NCI-H1930 (cell line): ENCODE data around the gene SECISBP2.
"Not testable (repeated sequence)": the region's sequence is repeated elsewhere in the genome, so short reads cannot be mapped to it uniquely, and the experiment has no call there.

ENCODE experiments used
- DNase-seq, 2 experiments: peaks; one replicate each; lab custom pipeline; 2025; lab: John Stamatoyannopoulos, UW

Gene SECISBP2

GRCh38 chr9:89310475-89311345 is 7.6 kb upstream of the SECISBP2 start, which contains the start of gene CKS2:
CKS2 (plus strand) TSS chr9:89311195; CDS start chr9:89311293, 98 bp downstream.
- peak; percentile 99 for DNase-seq

- DNase-seq: no peak
Measured at GRCh38 chr9:89311346-89312221, 6.7 kb upstream of the SECISBP2 start.

GRCh38 chr9:89312222-89312571 is 6.1 kb upstream of the SECISBP2 start:
- DNase-seq: no peak

DNA sequence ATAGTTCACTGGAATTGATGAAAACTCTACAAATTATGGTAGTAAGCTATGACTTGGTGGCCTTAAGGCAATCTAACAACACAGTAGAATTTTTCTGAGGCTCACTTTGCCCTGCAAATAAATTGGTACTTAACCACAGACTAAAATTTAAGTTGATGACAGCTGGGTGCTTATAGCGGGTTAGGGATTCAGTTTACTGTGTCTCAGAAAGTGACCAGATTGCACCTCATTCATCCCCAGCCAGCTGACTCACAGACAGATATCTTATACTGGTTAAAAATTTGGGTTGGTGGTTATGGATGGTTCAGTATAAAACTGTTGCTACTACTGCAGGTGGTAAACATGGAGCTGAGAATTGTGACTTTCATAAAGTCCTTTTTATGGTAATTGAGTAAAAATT is 4.5 kb upstream of the SECISBP2 start:
- no peak for DNase-seq

DNA sequence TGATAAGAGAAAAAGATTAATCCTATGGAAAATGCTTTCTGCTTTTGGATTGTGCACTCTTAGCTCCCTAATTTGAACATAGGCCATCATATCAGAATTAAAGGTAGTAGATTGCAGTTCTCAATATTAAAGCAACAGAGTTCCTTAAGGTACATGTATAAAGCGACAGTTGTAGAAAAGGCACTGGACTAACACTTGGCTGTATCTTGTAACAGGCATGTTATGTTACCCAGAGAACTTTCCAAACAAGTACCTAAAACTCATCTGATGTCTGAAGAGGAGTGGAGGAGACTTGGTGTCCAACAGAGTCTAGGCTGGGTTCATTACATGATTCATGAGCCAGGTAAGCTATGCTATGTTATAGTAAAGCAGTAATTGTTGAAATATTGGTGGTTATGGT is 3.3 kb upstream of the SECISBP2 start:
- DNase-seq: no peak

DNA sequence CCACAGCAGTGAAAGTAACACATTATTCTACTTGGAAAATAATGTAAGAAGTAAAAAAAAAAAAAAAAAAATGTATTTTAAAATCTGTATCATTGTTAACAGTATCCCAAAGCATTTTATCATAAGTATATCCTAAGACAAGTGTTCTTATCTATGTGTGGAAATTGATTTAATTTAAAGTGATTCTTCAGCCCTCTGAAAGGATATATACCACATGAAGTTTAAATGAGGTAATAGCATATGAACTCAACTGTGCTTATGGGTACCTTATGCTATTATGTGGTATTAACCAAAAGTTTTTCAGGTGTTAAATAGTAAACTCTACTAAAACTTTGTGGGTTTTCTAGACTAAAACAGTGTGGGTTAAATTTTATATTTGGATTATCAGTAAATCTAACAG is 2.8 kb upstream of the SECISBP2 start:
- no peak for DNase-seq

- DNase-seq: no peak
Measured at GRCh38 chr9:89317282-89317681, 1.0 kb upstream of the SECISBP2 start.

DNA sequence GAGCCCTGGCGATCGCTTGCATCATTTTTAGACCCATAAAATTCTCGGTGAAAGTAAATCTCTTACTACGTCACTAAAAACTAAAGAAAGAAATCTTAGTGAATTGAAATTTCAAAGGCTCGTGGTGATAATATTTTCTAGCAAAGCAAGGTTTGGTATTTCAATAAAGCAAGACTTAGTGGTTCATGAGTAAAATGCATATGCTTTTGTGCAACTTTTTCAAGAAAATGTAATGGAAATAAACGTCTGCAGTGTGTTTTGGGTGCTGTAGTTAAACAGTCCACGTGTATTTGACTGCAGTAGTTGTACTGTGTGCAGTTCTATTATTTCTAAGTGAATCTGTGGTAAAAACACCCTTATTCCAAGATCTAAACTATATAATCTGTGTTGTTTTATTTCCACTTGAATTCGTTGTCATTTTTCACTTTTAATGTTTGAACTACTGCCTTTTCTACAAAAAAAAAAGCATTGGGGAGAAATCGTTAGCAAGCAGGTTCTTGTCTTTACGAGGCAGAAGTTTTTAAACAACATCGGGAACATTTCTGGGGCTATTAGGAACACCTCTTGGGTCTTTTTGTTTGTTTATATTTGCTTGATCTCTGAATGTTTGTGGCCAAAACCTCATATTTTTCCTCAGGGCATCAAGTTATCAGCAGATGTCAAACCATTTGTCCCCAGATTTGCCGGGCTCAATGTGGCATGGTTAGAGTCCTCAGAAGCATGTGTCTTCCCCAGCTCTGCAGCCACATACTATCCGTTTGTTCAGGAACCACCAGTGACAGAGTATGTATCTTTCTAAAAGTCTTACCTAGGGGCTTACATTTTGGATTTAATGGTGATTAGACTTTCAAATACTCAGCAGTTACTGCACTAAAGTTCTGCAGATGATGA is 960 bp downstream of the SECISBP2 start:
- DNase-seq: no peak

- DNase-seq: no peak
Measured at GRCh38 chr9:89323390-89323789, 5.1 kb downstream of the SECISBP2 start.

DNA sequence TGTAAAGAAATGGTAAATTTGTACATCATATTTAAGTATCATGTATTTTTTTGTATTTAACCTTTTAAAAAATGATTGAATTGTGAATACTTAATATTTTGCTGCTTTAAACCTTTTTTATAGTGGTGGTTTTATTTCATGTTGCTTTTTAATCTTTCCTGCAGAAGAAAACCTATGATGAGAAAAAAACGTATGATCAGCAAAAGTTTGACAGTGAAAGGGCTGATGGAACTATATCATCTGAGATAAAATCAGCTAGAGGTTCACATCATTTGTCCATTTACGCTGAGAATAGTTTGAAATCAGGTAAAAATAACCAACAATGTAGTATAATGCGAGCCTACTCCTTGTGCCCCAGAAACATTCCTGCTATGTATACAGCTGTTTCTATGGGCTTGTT is 7.4 kb downstream of the SECISBP2 start:
- DNase-seq: no peak

DNA sequence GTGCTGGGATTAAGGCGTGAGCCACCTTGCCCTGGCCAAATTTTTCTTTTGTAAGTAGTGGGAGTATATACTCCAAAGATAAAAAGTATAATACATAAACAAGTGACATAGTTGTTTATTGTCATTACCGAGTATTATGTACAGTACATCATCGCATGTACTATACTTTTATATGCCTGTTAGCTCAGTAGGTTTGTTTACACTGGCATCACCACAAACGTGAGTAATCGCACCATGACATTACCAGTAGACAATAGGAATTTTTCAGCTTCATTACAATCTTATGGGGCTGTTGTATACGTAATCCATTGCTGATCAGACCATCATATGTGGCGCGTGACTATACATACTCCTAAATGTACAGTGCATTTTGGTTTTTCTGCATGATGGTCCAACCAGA is 9.8 kb downstream of the SECISBP2 start:
- no peak for DNase-seq

DNA sequence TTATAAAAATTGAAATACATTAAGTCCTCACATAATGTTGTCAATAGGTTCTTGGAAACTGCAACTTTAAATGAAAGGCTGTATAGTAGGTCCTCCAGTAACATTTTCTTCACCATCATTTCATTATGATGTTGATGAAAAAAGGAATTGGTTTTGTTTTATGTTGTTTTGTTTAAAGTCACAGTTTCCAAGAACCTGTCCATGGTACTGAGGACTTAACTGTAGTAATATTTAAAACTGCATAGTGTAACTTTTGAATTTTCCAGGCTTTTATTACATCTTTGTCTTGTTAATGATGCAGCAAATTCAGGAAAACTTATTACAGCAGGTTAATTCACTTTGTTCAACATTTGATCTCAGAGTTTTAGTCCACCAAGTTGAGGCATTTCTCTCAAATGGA is 11.6 kb downstream of the SECISBP2 start:
- DNase-seq: no peak

GRCh38 chr9:89330513-89330912 is 12.2 kb downstream of the SECISBP2 start:
- DNase-seq: no peak

DNA sequence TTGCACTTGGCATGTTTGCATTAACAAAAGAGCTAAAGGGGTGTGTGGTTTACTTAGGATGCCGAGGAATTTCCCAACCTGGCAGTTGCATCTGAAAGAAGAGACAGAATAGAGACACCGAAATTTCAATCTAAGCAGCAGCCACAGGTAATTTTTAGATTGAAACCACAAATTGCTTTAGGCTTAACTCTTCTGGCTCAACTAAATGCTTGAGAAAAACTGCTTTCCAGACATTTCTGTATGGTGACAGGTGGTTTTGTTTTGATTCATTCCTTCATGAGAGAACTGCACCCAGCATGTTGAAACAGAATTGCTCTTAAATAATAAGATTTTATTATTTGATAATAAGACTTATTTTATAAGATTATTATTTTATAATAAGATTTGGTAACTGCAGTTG is 21.5 kb downstream of the SECISBP2 start:
- no peak for DNase-seq

GRCh38 chr9:89340332-89340731 is 22.0 kb downstream of the SECISBP2 start:
- no peak for DNase-seq

DNA sequence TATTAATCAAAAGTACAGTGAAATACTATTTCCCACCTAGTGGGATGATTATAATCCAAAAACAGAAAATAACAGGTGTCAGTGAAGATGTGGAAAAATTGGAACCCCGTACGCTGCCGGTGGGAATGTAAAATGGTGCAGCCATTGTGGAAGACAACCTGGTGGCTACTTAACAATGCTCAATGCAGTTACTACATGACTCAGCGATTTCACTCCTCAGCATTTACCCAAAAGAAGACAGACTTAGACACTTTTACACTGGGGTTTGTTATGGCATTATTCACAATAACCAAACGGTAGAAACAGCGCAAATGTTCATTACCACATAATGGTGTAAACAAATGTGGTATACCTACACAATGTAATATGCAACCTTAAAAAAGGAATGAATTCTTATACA is 23.9 kb downstream of the SECISBP2 start:
- DNase-seq: no peak

DNA sequence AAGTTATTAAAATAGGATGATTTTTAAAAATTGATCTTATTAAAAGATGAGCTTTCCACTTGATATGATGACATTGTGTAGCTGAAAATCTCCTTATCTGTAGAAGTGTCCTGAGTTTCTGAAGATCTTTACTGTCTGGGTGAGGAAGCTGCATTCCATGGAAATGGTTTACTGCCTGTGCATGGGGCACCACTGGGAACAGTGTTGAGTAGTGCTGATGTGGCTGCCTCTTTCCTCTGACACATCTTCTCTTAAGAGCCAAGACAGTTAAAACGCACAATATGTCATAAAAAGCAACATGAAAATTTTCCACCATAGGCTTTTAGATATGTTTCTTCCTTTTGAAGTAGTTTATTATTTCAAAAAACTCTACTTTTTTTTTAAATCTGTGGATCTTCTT is 24.6 kb downstream of the SECISBP2 start:
- DNase-seq: no peak

GRCh38 chr9:89343812-89344211 is 25.5 kb downstream of the SECISBP2 start:
- not testable (repeated sequence) for DNase-seq

- DNase-seq: no peak
Measured at GRCh38 chr9:89345476-89345875, 27.2 kb downstream of the SECISBP2 start.

- DNase-seq: no peak
Measured at GRCh38 chr9:89346696-89347095, 28.4 kb downstream of the SECISBP2 start.

GRCh38 chr9:89347651-89348050 is 29.4 kb downstream of the SECISBP2 start:
- no peak for DNase-seq

GRCh38 chr9:89349607-89350006 is 31.3 kb downstream of the SECISBP2 start:
- no peak for DNase-seq
